ENCODE data around the gene CCDC141.

Gene CCDC141

GRCh38 chr2:178923546-178923945 lies 126.4 kb downstream of the CCDC141 start:
- no peaks in the 10 kb centered on the region for H3K36me3 ChIP-seq (replicated peaks; ENCODE audit: insufficient read depth, low read length)
- no peak overlapping the region for H2AFZ ChIP-seq (ENCODE audit: low read length)
- H3K9me2 ChIP-seq (replicated peaks; ENCODE audit: insufficient read depth, low read length) = no peaks in the 10 kb centered on the region
- no peaks in the 10 kb centered on the region for H3F3A ChIP-seq (ENCODE audit: insufficient read depth, low read length)
- H3K9ac ChIP-seq (ENCODE audit: low read length) = no peak overlapping the region
- no peak overlapping the region for H3K4me3 ChIP-seq (ENCODE audit: low read length)
- no peak for TF ChIP-seq EZH2 (optimal IDR thresholded peaks at IDR 0.05; ENCODE audit: low read depth, low read length)
- no peak for TF ChIP-seq EZH2phosphoT487 (IDR thresholded peaks at IDR 0.05; ENCODE audit: low read length)
- TF ChIP-seq CTCF (IDR thresholded peaks at IDR 0.05; ENCODE audit: low read length) = no peak
- H3K27ac ChIP-seq (ENCODE audit: low read length) = no peak overlapping the region
- no peak for DNase-seq
- H3K27me3 ChIP-seq (replicated peaks; ENCODE audit: insufficient read depth, low read length) = no peaks in the 10 kb centered on the region
- H3K4me1 ChIP-seq (ENCODE audit: low read length) = peaks cover 9% of the 10 kb centered on the region; the same call in 1 of the 2 replicates
- no peak overlapping the region for H3K4me2 ChIP-seq (ENCODE audit: low read depth, low read length)
- no peaks in the 10 kb centered on the region for H4K20me1 ChIP-seq (ENCODE audit: insufficient read depth, low read length)
- H3K9me3 ChIP-seq (replicated peaks; ENCODE audit: insufficient read depth, low read length) = no peaks in the 10 kb centered on the region
- no peaks in the 10 kb centered on the region for H3K79me2 ChIP-seq (ENCODE audit: low read length)

- Histone ChIP-seq H3K27ac (ENCODE audit: low read length) (no peak overlapping the region), H3K9ac (ENCODE audit: low read length) (no peak overlapping the region), H3K9me3 (replicated peaks; ENCODE audit: insufficient read depth, low read length) (no peaks in the 10 kb centered on the region), H3K27me3 (replicated peaks; ENCODE audit: insufficient read depth, low read length) (no peaks in the 10 kb centered on the region), H3K4me2 (ENCODE audit: low read depth, low read length) (no peak overlapping the region), H2AFZ (ENCODE audit: low read length) (no peak overlapping the region), H3K4me3 (ENCODE audit: low read length) (no peak overlapping the region), H3K4me1 (ENCODE audit: low read length) (no peaks in the 10 kb centered on the region), H3F3A (ENCODE audit: insufficient read depth, low read length) (no peaks in the 10 kb centered on the region), H3K79me2 (ENCODE audit: low read length) (no peaks in the 10 kb centered on the region), H3K9me2 (replicated peaks; ENCODE audit: insufficient read depth, low read length) (no peaks in the 10 kb centered on the region), H4K20me1 (ENCODE audit: insufficient read depth, low read length) (no peaks in the 10 kb centered on the region), H3K36me3 (replicated peaks; ENCODE audit: insufficient read depth, low read length) (no peaks in the 10 kb centered on the region)
- TF ChIP-seq CTCF (IDR thresholded peaks at IDR 0.05; ENCODE audit: low read length) (no peak), EZH2 (optimal IDR thresholded peaks at IDR 0.05; ENCODE audit: low read depth, low read length) (no peak), EZH2phosphoT487 (IDR thresholded peaks at IDR 0.05; ENCODE audit: low read length) (no peak)
- no peak for DNase-seq
Measured at GRCh38 chr2:178920916-178921513, 128.9 kb downstream of the CCDC141 start.

- no peaks in the 10 kb centered on the region for H3K79me2 ChIP-seq (ENCODE audit: low read length)
- no peak overlapping the region for H3K4me3 ChIP-seq (ENCODE audit: low read length)
- H3K9me3 ChIP-seq (replicated peaks; ENCODE audit: insufficient read depth, low read length) = no peaks in the 10 kb centered on the region
- no peaks in the 10 kb centered on the region for H3F3A ChIP-seq (ENCODE audit: insufficient read depth, low read length)
- no peak overlapping the region for H2AFZ ChIP-seq (ENCODE audit: low read length)
- H4K20me1 ChIP-seq (ENCODE audit: insufficient read depth, low read length) = no peaks in the 10 kb centered on the region
- no peak overlapping the region for H3K4me2 ChIP-seq (ENCODE audit: low read depth, low read length)
- TF ChIP-seq CTCF (IDR thresholded peaks at IDR 0.05; ENCODE audit: low read length) = no peak
- TF ChIP-seq EZH2phosphoT487 (IDR thresholded peaks at IDR 0.05; ENCODE audit: low read length) = no peak
- no peak for TF ChIP-seq EZH2 (optimal IDR thresholded peaks at IDR 0.05; ENCODE audit: low read depth, low read length)
- no peaks in the 10 kb centered on the region for H3K9me2 ChIP-seq (replicated peaks; ENCODE audit: insufficient read depth, low read length)
- H3K27me3 ChIP-seq (replicated peaks; ENCODE audit: insufficient read depth, low read length) = no peaks in the 10 kb centered on the region
- H3K9ac ChIP-seq (ENCODE audit: low read length) = no peak overlapping the region
- no peak overlapping the region for H3K27ac ChIP-seq (ENCODE audit: low read length)
- DNase-seq = no peak
- no peaks in the 10 kb centered on the region for H3K36me3 ChIP-seq (replicated peaks; ENCODE audit: insufficient read depth, low read length)
- H3K4me1 ChIP-seq (ENCODE audit: low read length) = peaks cover 7% of the 10 kb centered on the region
Measured at GRCh38 chr2:178917555-178917954, 132.4 kb downstream of the CCDC141 start.

All from MM.1S (cell line).